NCI-H82 treated with DMSO at 0.1 percent for 48 hours (cell line): ENCODE data around the gene SNCA.

ENCODE experiments used
- DNase-seq: peaks from one replicate; lab custom pipeline; 2025; ENCODE audit not compliant: unreplicated experiment; lab: John Stamatoyannopoulos, UW

The SNCA gene

DNA sequence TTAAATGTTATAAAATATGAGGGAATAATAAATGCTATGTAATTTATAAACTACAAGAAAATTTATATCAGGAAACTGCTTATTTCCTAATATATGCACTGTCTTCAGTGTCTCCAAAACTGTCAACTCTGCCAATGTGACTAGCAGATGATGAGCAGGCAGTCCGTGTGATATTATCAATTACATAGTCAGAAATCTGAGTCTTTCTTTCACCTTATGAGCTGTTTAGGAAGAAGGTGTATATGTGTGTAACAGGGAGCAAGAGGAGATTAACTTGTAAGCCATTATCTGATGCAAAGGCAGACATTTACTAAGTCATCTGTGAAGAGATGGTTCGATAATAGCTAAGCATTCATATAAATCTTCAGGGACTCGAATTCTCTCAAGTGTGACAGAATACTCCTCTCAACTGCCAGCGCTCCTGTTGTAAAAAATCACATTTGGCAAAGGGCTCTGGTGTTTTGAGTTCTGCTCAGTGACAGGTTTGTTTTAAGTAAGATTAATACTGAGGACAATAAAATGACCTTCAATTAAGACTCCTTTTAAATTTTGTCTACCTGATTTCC, 79.7 kb downstream of the SNCA start:
- no peak for DNase-seq

DNA sequence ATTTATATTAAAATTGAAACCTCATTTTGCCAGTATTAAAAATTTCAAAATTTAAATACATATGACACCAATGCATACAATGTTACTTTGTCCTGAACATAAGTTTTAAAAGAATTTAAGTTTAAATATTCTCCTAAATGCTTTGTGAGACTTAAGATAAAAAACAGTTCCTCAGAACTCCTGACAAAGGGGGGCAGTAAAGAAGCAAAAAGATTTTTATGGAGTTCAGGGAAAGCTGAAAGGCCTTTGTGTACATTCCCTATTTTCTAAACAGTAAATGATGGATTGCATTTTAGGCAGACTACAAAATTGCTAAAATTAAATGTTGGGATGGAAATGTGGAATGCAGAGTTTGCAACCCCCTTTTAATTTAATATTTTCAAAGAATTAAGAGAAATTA, 81.7 kb downstream of the SNCA start:
- no peak for DNase-seq

DNA sequence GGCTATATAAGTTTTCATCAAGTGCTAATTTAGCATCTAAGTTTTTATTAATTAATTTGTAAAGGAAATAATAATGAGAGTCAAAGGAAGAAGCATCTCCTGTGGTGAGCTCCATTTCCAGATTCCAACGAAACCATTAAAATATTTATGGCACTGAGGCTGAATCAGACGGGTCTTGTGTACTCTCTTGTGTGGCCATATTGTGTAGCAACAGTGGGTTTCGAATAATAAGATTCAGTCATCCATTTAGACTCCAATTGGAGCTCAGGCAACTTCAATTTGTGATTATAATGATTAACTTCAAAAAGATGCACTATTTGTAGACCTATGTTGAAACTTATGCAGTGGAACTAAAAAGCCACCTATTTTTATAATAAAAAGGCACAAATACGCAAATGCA, 82.4 kb downstream of the SNCA start:
- DNase-seq = no peak

DNA sequence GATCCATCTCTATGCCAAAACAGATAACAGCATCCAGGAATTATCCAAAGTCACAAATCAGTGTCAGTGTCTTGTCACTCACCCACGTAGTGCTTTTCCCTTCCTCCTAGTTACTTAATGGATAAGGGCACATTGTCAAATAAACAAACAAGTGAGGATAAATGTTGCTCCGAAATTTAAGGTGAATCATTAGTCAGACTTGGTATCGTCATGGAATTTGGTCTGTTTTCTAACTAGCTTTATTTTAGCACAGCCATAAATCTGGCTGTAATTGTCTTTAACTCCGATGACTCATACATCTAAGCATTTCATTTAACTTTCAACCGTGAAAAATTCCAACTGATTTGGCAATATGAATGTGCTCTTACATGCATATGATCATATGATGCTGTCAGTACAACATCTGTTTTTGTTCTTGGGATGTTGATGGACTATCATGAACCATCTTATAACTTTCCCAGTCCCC, 83.3 kb downstream of the SNCA start:
- DNase-seq = no peak

DNA sequence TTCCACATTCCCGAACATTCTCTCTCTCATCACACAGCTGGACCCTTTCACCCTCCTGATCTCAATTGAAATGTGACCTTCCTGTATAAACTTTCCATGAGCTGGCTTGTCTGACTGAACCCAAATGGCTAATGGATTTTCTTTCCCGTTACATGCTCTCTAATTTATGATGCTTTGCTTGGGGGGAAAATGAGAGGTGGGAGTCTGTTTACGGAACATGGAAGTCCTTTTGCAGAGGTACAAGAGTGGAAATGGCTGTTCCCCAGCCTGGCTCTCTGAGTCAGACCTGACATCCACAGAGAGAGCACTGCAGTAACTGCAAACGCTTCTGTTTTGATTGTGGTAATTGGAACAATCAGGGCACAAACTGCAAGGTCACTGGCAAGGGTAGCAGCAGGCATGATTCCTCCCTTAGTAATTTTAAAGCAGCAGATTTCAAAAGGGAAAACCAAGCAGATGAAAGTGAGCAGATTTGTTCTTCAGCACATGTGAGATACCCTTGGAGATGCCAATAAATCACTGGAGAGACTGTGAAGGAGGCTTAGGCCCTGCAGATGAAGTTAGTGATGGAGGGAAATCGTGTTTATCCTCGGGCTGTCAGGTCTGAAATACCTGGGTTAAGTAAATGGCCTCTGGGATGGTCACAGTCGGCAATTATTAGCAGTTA, 83.9 kb downstream of the SNCA start:
- peak; percentile 4 for DNase-seq

DNA sequence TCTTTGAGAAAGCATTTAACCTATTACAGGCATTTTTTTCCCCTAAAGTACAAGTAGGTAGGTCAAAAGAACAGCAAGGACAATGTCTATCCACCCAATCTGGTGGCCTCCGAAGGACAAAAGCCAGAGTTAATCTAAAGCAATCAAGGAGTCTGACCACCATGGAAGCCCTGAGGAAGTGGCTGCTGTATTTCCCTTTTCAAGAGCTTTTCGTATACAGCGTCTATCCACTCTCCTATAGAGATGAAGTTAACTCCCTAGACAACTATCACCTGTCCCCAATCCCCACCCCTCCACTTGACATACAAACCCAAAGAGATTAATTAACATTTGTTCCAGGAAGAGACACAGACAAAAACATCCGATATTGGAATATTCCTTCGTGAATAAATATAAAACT, 85.5 kb downstream of the SNCA start:
- no peak for DNase-seq

DNA sequence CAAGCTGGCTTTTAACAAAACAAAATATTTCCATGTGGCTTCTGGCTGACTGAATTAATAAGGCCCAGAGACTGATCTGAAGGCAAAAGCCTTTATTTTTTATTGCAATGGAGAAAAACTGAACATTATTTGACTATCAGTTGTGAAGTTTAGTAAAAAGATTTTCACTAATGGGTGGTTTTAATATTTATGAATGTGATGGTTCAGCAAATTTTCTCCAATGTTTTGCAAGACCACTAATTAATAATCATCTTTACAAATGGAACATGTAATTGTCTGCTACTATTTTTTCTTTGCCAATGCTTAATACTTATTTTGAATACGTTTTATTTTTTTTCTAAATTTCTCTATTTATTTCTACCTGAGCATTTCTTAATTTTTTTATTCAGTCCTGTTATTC, 90.6 kb downstream of the SNCA start:
- DNase-seq = no peak

DNA sequence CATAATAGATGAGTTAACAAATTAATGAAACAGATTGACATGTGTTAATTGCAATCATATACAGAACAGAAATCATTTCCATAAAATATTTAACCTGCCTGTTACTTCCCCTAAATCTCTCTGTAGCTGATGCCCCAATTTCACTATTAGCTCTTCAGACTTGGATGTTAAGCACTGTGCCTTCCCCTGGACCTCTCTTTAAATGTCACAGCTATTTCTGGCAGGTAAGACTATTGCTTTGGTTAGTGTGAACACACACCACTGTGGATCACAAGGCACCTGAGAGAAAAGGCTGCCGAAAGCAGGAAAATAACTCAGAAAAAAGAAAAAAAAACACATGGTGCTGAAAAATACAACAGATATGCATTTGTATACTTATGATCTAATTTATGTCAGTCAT, 91.3 kb downstream of the SNCA start:
- DNase-seq = no peak

DNA sequence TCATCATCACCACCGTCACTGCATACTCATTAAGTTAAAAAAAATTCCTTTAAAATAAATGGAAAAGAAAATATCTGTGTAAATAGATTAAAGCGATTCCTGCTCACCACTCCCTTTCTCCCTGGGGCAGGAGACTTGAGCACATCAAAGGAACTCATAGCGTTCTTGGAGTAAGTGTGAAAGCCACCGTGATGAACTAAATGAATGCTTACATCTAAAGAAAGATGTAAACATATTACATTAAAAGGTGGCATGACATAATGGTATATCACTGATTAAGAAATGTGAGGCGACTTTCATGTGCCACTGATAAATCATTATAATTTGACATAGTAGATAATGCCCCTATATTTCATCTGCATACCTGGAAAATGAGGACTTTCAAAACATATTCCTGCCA, 92.0 kb downstream of the SNCA start:
- no peak for DNase-seq

DNA sequence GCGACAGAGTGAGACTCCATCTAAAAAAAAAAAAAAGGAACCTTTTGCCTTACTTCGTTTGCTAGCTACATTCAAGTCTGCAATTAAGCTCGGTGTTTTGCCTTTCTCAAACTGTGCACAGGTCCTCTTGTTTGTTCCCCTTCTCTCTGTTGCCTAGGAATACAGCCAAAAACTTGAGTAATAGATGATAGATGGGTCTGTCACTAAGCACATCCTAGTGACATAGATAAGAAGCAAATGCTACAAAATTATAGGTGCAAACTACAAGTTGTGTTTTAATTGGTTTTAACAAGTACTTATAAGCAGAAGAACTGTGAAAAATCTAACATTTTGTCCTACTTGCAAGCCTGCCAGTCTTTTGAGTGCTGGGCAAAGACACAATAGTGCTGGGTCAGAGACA, 95.2 kb downstream of the SNCA start:
- no peak for DNase-seq

DNA sequence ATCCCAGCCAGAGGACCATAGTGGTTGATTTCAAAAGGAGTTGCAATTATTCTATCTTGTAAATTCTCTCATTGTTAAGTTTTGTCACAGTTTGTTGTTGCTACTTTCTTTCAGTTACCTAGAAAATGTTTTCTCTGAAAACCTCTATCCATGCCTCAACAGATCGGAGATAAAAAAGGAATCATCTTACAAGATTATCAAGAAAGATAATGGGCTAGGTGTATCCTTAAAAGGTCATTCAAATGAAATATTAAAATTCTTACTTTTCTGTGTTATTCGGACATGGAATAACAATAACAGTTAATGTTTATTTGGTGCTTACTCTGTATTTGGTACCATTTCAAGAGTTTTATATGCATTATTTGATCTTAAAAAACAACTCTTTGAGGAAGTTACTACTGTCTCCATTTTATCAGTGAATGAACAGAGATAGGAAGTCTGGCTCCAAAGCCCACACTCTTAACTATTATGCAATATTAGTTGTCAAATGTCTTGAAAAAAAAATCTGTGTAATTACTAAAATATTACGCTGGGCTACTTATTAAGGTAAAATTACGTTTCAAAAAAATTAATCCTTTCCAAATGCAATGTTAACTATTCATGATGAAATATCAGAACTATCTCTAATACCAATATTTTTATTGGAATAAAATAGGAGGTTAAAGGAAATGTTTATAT, 97.5 kb downstream of the SNCA start:
- no peak for DNase-seq

DNA sequence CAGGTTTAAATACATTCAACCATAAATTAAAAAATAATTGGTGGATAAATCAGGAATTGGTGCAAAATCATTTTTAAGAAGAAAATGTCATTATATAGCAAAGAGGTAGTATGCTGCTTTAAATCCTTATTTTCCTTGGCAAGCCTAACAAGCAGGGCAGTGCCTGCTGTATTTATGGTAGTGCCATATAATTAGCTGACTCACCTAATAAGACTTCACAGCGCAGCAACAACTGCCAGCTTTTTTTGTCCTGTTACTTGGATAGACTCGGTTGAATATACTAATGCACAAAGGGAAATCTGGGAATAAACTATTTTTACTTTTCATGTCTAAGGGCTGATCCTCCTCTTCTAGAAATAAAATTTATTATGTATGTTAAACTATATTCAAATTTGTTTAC, 99.1 kb downstream of the SNCA start:
- DNase-seq = no peak

DNA sequence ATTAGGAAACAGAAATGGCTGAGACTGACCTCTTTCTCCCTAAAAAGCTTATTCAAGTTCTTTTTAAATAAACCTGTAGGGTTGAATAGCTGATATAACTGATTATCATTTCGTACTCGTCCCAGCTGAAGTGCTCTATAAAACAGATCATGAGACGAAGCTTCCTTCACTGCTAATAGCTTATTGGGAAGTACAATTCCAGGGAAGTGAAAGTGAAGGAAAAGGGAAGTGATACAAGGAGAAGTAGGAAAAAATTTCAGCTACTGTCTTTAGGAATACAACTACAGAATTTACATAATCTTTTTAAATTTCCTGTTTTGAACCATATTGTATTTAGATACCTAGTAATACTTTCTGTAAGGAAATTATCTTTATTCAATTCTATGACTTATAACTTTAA, 103.0 kb downstream of the SNCA start:
- DNase-seq = no peak

DNA sequence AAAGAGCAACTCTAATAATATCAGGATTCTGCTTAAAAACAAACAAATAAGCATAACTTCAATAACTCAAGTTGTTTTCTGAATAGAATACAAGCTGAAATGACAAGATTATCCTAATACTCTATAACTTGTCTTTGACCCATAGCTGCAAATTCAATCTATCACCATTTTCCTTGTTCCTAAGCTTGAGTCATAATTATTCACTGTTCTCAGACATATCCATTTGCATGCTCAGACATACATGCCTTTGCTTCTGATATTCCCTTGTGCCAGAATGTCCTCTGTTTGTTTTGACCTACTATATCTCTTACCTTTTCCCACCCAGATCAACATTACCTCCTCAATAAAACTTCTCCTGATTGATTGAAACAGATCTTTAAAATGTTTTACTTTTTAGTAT, 109.7 kb downstream of the SNCA start:
- no peak for DNase-seq

DNA sequence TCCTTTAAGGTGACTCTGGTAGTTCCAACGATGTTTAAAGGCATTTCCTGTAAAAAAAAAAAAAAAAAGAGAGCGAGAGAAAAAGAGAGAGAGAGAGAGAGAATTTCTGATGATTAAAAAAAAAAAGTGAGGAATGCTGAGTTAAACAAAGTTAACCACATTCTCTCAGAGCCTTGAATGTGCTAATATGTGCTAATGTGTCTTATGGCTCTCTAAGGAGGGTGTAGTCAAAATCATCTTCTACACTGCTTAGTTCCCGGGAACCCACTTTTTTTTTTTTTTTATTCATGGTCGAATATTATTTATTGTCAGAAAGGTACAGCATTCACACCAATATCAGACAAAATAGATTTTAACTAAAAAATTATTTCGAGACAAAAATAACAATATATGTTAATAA, 111.7 kb downstream of the SNCA start:
- DNase-seq = no peak

DNA sequence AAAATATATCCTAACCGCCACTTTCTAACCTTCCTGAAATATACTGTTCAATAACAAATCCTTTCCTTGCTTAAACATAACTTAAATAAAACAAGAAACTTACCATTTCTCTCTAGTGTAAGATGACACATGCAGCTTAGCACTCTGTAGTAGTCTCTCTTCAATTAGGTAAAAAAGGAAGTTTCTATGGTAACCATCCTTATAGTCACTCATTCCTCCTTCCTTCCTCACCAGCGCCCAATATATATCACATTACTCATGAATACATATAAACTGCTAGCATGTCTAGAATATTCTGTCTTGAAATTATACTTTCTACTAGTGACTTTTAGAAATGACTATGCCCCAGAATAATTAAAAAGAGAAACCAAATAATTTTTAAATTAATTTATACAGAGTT, 112.2 kb downstream of the SNCA start:
- DNase-seq = no peak

DNA sequence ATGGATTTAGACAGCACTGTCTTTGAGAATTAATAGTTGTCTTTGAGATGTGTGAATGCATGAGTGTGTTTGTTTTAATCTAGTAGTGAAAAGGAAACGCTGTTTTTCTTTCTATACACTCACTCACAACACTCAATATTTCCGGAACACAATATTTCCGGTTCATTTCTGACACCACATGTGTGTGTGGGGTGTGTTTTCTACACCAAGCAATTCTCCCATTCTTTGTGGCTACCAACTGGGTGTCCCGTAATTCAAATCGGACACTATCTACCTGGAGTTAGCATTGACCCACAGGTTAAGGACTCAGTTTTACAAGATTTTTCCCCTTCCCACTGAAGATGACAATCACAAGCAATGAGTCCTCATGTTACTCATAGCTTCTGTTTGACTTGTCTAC, 113.9 kb downstream of the SNCA start:
- DNase-seq = no peak

DNA sequence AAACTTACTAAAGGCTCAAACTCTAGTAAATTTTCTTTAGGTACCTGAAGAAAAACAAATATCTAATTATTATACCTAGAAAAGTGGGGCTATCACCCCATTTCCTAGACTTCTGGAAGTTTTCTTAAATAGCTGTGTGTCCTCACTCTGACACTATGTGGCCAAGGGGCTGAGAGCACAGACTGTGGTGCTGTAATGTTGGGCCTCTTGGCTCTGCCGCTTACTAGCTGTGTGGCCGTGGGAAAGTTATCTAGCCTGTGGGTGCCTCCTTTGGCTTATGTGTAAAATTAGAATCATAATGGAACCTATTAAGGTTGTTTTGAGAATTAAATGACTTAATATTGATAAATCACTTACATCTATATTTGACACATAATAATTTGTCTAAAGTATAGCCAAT, 114.4 kb downstream of the SNCA start:
- DNase-seq = no peak

DNA sequence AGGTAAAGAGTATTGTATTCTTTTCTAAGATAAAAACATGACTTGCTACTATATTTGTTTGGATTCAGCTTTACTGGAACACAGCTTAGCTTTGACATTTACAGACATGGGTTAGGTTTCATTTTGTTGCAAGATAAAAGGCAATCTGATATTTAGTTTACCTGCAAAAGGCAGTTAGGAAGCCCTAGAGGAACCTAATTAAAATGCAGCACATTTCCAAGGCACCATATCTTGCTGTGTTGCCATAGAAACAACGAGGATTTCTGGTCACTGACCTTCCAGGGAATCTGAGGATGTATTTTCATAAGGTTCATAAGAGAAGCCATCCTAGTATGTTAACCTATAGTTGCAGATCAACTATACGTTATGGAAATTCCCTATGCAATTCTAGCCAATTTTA, 116.0 kb downstream of the SNCA start:
- no peak for DNase-seq

DNA sequence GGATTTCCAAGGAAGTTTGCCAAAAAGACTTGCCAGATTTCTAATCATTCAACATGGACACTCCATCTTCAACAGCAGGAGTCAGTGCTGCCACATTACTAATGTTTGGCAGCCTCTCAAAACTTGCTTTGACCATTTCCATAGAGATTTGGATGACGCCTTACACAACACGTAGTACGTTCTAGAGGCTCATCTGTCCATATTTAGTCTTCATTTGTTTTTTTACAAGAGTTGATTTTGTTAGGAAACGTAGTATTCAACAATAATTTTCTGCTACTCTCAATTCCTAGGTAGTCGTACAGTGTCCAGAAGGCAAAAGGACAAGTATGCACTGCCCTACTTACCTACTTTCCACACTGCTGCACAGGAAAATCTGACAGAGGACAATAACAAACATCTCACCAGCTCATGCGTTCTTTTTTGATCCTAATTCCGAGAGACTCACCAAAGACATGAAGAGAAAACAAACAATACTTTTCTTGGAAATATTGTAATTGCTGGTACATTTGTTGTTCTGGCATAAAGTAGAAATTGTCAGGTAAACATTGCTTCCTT, 117.3 kb downstream of the SNCA start:
- DNase-seq = no peak

DNA sequence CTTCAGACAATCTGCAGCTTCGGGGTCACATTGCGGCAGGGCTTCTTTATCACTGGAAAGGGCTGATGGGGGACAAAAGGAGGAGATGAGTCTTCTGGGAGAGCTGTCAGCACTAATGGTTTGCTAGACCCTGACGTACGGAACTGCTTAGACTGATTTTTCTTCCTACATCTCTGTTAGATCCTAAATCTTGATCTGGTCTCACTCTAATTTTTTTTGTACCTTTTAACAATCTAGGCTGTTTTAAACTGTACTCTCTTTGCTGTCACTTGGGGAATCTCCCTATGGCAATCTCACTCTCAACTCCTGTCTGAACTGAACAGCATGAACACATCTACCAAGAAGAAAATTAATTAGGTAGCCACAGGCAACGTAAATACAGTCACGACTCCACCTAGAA, 120.1 kb downstream of the SNCA start:
- no peak for DNase-seq

DNA sequence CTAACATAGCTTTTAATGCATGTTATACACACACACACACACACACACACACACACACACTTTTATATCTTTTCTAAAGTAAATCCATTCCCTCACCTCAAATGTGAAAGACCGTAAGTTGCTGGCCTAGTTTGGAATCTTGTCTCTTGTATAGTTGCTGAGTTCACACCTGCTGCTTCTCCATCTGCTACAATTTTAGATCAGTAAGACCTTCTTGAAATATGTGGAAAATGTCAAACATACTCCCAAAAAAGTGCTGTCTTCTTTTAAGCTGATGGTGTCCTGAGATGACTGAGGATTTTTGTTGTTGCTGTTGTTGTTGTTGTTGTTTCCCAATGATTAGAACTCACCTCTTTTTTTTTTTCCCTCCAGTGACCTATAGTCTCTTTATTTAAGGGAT, 121.3 kb downstream of the SNCA start:
- DNase-seq = no peak
